ENCODE results near the gene GCNT1. TPM values are rescaled to one million over a fixed set of nuclear protein-coding genes. Genes with fewer than 3 reads are reported as not detected.
A peak's percentile ranks its signal among the peaks of the same experiment; 100 is the strongest.

GCNT1 gene
- total RNA-seq, result 57.1 and 69.3 TPM in 2 replicates
- long read RNA-seq, full-length matches to known transcripts, result 204 of 238 reads
- long read RNA-seq, partial matches to known transcripts, result 9 of 238 reads
- long read RNA-seq, other reads (novel, unspliced or antisense), result 25 of 238 reads

GRCh38 chr9:76458903-76459693, at the start of gene GCNT1:
GCNT1 (plus strand) TSS chr9:76459182; CDS start chr9:76502382, 43,200 bp downstream.
- TF ChIP-seq CTCF (IDR thresholded peaks at IDR 0.05; ENCODE audit: unreplicated experiment), result peak; percentile 55
- peak within 1 kb of the TSS; percentile 91 for H3K27ac Mint-ChIP-seq
- H3K9me3 Mint-ChIP-seq (ENCODE audit: low read depth), result no peaks in the 10 kb centered on the region
- no peaks in the 10 kb centered on the region for H3K27me3 Mint-ChIP-seq
- H3K4me1 Mint-ChIP-seq (ENCODE audit: low read depth), result peaks cover 37% of the 10 kb centered on the region
- peak; percentile 93 for DNase-seq (ENCODE audit: low spot score, unreplicated experiment)
- peaks cover 7% of the 10 kb centered on the region for H3K36me3 Mint-ChIP-seq (ENCODE audit: insufficient read depth)
- peak within 1 kb of the TSS; percentile 91 for H3K4me3 Mint-ChIP-seq (ENCODE audit: low read depth)

GRCh38 chr9:76412638-76413037, 46.3 kb upstream of the GCNT1 start:
- Mint-ChIP-seq H3K27ac (no peak overlapping the region), H3K4me1 (ENCODE audit: low read depth) (peaks cover 22% of the 10 kb centered on the region), H3K36me3 (ENCODE audit: insufficient read depth) (peaks cover 6% of the 10 kb centered on the region), H3K9me3 (ENCODE audit: low read depth) (peaks cover 15% of the 10 kb centered on the region), H3K4me3 (ENCODE audit: low read depth) (no peak overlapping the region), H3K27me3 (no peaks in the 10 kb centered on the region)
- no peak for TF ChIP-seq CTCF (IDR thresholded peaks at IDR 0.05; ENCODE audit: unreplicated experiment)
- DNase-seq (ENCODE audit: low spot score, unreplicated experiment), result no peak

GRCh38 chr9:76413658-76414057, 45.3 kb upstream of the GCNT1 start:
- H3K27ac Mint-ChIP-seq, result no peak overlapping the region

GRCh38 chr9:76414661-76415060, 44.3 kb upstream of the GCNT1 start:
- Mint-ChIP-seq H3K27me3 (no peaks in the 10 kb centered on the region), H3K4me3 (ENCODE audit: low read depth) (no peak overlapping the region), H3K4me1 (ENCODE audit: low read depth) (peaks cover 15% of the 10 kb centered on the region), H3K27ac (peak overlapping the region; percentile 30), H3K9me3 (ENCODE audit: low read depth) (peaks cover 15% of the 10 kb centered on the region), H3K36me3 (ENCODE audit: insufficient read depth) (peaks cover 6% of the 10 kb centered on the region)
- TF ChIP-seq CTCF (IDR thresholded peaks at IDR 0.05; ENCODE audit: unreplicated experiment), result no peak
- DNase-seq (ENCODE audit: low spot score, unreplicated experiment), result no peak

More at GRCh38 chr9:76413658-76414057, 45.3 kb upstream of the GCNT1 start:
- Mint-ChIP-seq H3K4me1 (ENCODE audit: low read depth) (peaks cover 19% of the 10 kb centered on the region), H3K27me3 (no peaks in the 10 kb centered on the region), H3K4me3 (ENCODE audit: low read depth) (no peak overlapping the region), H3K9me3 (ENCODE audit: low read depth) (peaks cover 15% of the 10 kb centered on the region), H3K36me3 (ENCODE audit: insufficient read depth) (peaks cover 6% of the 10 kb centered on the region)
- no peak for TF ChIP-seq CTCF (IDR thresholded peaks at IDR 0.05; ENCODE audit: unreplicated experiment)
- no peak for DNase-seq (ENCODE audit: low spot score, unreplicated experiment)

- no peak for DNase-seq (ENCODE audit: low spot score, unreplicated experiment)
- Mint-ChIP-seq H3K36me3 (ENCODE audit: insufficient read depth) (peaks cover 6% of the 10 kb centered on the region), H3K4me3 (ENCODE audit: low read depth) (no peak overlapping the region), H3K4me1 (ENCODE audit: low read depth) (peaks cover 15% of the 10 kb centered on the region), H3K9me3 (ENCODE audit: low read depth) (peaks cover 15% of the 10 kb centered on the region), H3K27ac (peak overlapping the region; percentile 30), H3K27me3 (no peaks in the 10 kb centered on the region)
- TF ChIP-seq CTCF (IDR thresholded peaks at IDR 0.05; ENCODE audit: unreplicated experiment), result no peak
These were observed 43.8 kb upstream of the GCNT1 start for GRCh38 chr9:76415154-76415553.

All from progenitor cell of endocrine pancreas (in vitro differentiated cells).